H9 (cell line): Measurements from ENCODE around the gene TMTC1. TPM values are rescaled to one million over a fixed set of nuclear protein-coding genes. Genes with fewer than 3 reads are reported as not detected.

ENCODE experiments used
- DNase-seq: peaks from one replicate; pipeline ENCODE4 v3.0.0-alpha.2; 2017
- H2AFZ ChIP-seq: one replicate; pipeline ENCODE4 v1.6.1; 2013; ENCODE audit warnings: mild to moderate bottlenecking, low read length, control low read depth, moderate library complexity
- H2AK5ac ChIP-seq: 2 replicates; pipeline ENCODE4 v1.6.1; 2013; ENCODE audit warnings: low read length, control low read depth, mixed read lengths; ENCODE audit not compliant: insufficient read length
- H2BK120ac ChIP-seq: one replicate; pipeline ENCODE4 v1.6.1; 2013; ENCODE audit warnings: low read depth, mild to moderate bottlenecking, low read length, control low read depth, inconsistent platforms; ENCODE audit not compliant: poor library complexity, severe bottlenecking
- H2BK12ac ChIP-seq: 2 replicates; pipeline ENCODE4 v1.6.1; 2013; ENCODE audit warnings: low read length, control low read depth, mixed read lengths, low read depth; ENCODE audit not compliant: insufficient read length
- H2BK15ac ChIP-seq: 2 replicates; pipeline ENCODE4 v1.6.1; 2013; ENCODE audit warnings: low read depth, low read length, control low read depth
- H2BK20ac ChIP-seq: one replicate; pipeline ENCODE4 v1.6.1; 2013; ENCODE audit warnings: low read depth, mild to moderate bottlenecking, low read length, control low read depth, inconsistent platforms; ENCODE audit not compliant: poor library complexity, severe bottlenecking
- H2BK5ac ChIP-seq: 2 replicates; pipeline ENCODE4 v1.6.1; 2013; ENCODE audit warnings: low read length, control low read depth, mixed read lengths; ENCODE audit not compliant: insufficient read length
- H3K14ac ChIP-seq: 2 replicates; pipeline ENCODE4 v1.6.1; 2013; ENCODE audit warnings: low read length, control low read depth; ENCODE audit not compliant: insufficient read depth
- H3K18ac ChIP-seq: 2 replicates; pipeline ENCODE4 v1.6.1; 2013; ENCODE audit warnings: low read depth, mild to moderate bottlenecking, mixed read lengths, low read length, control low read depth; ENCODE audit not compliant: insufficient read length
- H3K23ac ChIP-seq: 2 replicates; pipeline ENCODE4 v1.6.1; 2013; ENCODE audit warnings: low read length, control low read depth, mixed read lengths, low read depth; ENCODE audit not compliant: insufficient read length
- H3K23me2 ChIP-seq: 2 replicates; pipeline ENCODE4 v1.6.1; 2013; ENCODE audit warnings: low read depth, mild to moderate bottlenecking, mixed read lengths, low read length, control low read depth; ENCODE audit not compliant: insufficient read length, poor library complexity, severe bottlenecking
- H3K27ac ChIP-seq: 2 replicates; pipeline ENCODE4 v1.5.1; 2013; ENCODE audit warnings: low read length, control low read depth, mixed read lengths, low read depth; ENCODE audit not compliant: insufficient read length
- H3K27me3 ChIP-seq: 2 replicates; pipeline ENCODE4 v1.6.1; 2013; ENCODE audit warnings: low read length, control low read depth, inconsistent platforms; ENCODE audit not compliant: insufficient read depth
- H3K4ac ChIP-seq: 2 replicates; pipeline ENCODE4 v1.6.1; 2013; ENCODE audit warnings: low read depth, mild to moderate bottlenecking, control low read depth, inconsistent platforms, low read length, moderate library complexity
- H3K4me1 ChIP-seq: 2 replicates; pipeline ENCODE4 v1.6.1; 2013; ENCODE audit warnings: low read length, control low read depth, inconsistent platforms; ENCODE audit not compliant: insufficient read depth
- H3K4me2 ChIP-seq: 2 replicates; pipeline ENCODE4 v1.6.1; 2013; ENCODE audit warnings: low read length, control low read depth, mixed read lengths; ENCODE audit not compliant: insufficient read length, insufficient read depth
- H3K56ac ChIP-seq: 2 replicates; pipeline ENCODE4 v1.6.1; 2013; ENCODE audit warnings: low read depth, mild to moderate bottlenecking, mixed read lengths, low read length, control low read depth; ENCODE audit not compliant: insufficient read length
- H3K79me1 ChIP-seq: 2 replicates; pipeline ENCODE4 v1.6.1; 2013; ENCODE audit warnings: low read depth, mild to moderate bottlenecking, moderate library complexity, low read length, control low read depth, inconsistent platforms; ENCODE audit not compliant: insufficient read depth, poor library complexity, severe bottlenecking
- H3K79me2 ChIP-seq: 2 replicates; pipeline ENCODE4 v1.6.1; 2013; ENCODE audit warnings: low read length, control low read depth, inconsistent platforms; ENCODE audit not compliant: insufficient read depth
- H3K9ac ChIP-seq: 2 replicates; pipeline ENCODE4 v1.6.1; 2013; ENCODE audit warnings: low read length, control low read depth, mixed read lengths; ENCODE audit not compliant: insufficient read length; ENCODE audit errors: extremely low read depth
- H3K9me3 ChIP-seq: one replicate; pipeline ENCODE4 v1.6.1; 2013; ENCODE audit warnings: low read depth, low read length, inconsistent platforms; ENCODE audit not compliant: control insufficient read depth
- H3T11ph ChIP-seq: one replicate; pipeline ENCODE4 v1.6.1; 2013; ENCODE audit warnings: mild to moderate bottlenecking, low read length, control low read depth, inconsistent platforms
- H4K20me1 ChIP-seq: one replicate; pipeline ENCODE4 v1.6.1; 2013; ENCODE audit not compliant: control insufficient read depth, insufficient read length, insufficient read depth
- H4K5ac ChIP-seq: 2 replicates; pipeline ENCODE4 v1.6.1; 2013; ENCODE audit warnings: low read depth, mild to moderate bottlenecking, mixed read lengths, low read length, control low read depth; ENCODE audit not compliant: insufficient read length
- H4K8ac ChIP-seq: replicated peaks from 2 replicates; pipeline ENCODE4 v1.6.1; 2013; ENCODE audit warnings: low read length, control low read depth, mixed read lengths, low read depth; ENCODE audit not compliant: insufficient read length
- H4K91ac ChIP-seq: 2 replicates; pipeline ENCODE4 v1.6.1; 2013; ENCODE audit warnings: low read depth, mild to moderate bottlenecking, moderate library complexity, mixed read lengths, low read length, control low read depth; ENCODE audit not compliant: insufficient read length
- H3K27ac Mint-ChIP-seq, 3 experiments: 2 replicates in 2 of 3; 3 replicates in 1 of 3; pipeline ENCODE4 v1.8.0; 2020 to 2021; ENCODE audit warnings: mixed read lengths in 3 of 3, mild to moderate bottlenecking in 1 of 3, moderate library complexity in 1 of 3
- H3K27me3 Mint-ChIP-seq: 2 replicates; pipeline ENCODE4 v1.8.0; 2021; ENCODE audit warnings: low read depth, mild to moderate bottlenecking, moderate library complexity, mixed read lengths
- H3K36me3 Mint-ChIP-seq, 3 experiments: 2 replicates in 2 of 3; 3 replicates in 1 of 3; pipeline ENCODE4 v1.8.0; 2020 to 2021; ENCODE audit warnings: low read depth in 3 of 3, mixed read lengths in 3 of 3; ENCODE audit not compliant: insufficient read depth in 1 of 3
- H3K4me1 Mint-ChIP-seq, 2 experiments: 2 replicates each; pipeline ENCODE4 v1.8.0; 2020; ENCODE audit warnings: mixed read lengths in 2 of 2
- H3K4me3 Mint-ChIP-seq, 2 experiments: 2 replicates in 1 of 2; 3 replicates in 1 of 2; pipeline ENCODE4 v1.8.0; 2020 to 2021; ENCODE audit warnings: mild to moderate bottlenecking in 2 of 2, mixed read lengths in 2 of 2, moderate library complexity in 1 of 2
- H3K9me3 Mint-ChIP-seq, 2 experiments: 2 replicates in 1 of 2; 3 replicates in 1 of 2; pipeline ENCODE4 v1.8.0; 2020; ENCODE audit warnings: mild to moderate bottlenecking in 2 of 2, mixed read lengths in 2 of 2, moderate library complexity in 1 of 2
- total RNA-seq: library from RNA; stranded (reverse); gene quantifications from 2 replicates; pipeline ENCODE4 v1.2.1, GENCODE V29; 2021
- TF ChIP-seq, protein P1 (sequence below): fragments of 200-600 bp; sonication (generic); conservative IDR thresholded peaks from 3 replicates; pipeline ENCODE4 v1.8.0; 2021; ENCODE audit warnings: antibody characterized with exemption, mild to moderate bottlenecking

The TMTC1 gene
- total RNA-seq, 1 experiment from 2014 or later, result 16.1 TPM

DNA sequence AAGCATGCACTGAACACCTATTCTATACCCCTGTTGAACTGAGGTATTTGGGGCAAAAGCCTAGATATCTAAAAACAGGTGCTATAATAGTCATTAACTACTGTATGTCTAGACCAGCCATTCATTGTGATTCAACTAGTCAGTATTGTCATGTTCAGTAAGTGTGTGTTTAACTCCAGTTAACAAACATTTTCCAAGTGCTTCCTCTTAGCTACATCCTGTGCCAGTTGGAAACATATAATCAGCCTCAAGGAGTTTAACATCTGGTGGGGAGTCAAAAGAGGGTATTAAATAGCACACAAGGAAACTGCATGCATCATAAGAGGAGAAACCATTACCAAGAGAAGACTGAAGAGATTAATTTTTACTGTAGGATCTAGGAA is 20.4 kb downstream of the TMTC1 start:
- TF ChIP-seq, protein P1, sequence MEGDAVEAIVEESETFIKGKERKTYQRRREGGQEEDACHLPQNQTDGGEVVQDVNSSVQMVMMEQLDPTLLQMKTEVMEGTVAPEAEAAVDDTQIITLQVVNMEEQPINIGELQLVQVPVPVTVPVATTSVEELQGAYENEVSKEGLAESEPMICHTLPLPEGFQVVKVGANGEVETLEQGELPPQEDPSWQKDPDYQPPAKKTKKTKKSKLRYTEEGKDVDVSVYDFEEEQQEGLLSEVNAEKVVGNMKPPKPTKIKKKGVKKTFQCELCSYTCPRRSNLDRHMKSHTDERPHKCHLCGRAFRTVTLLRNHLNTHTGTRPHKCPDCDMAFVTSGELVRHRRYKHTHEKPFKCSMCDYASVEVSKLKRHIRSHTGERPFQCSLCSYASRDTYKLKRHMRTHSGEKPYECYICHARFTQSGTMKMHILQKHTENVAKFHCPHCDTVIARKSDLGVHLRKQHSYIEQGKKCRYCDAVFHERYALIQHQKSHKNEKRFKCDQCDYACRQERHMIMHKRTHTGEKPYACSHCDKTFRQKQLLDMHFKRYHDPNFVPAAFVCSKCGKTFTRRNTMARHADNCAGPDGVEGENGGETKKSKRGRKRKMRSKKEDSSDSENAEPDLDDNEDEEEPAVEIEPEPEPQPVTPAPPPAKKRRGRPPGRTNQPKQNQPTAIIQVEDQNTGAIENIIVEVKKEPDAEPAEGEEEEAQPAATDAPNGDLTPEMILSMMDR, result no peak
- H3K23me2 ChIP-seq, result no peaks in the 10 kb centered on the region
- H3K56ac ChIP-seq, result no peak overlapping the region
- no peak overlapping the region for H4K91ac ChIP-seq
- H2AK5ac ChIP-seq, result no peak overlapping the region
- H3K27me3 ChIP-seq, result no peaks in the 10 kb centered on the region
- Mint-ChIP-seq H3K4me3 (no peak overlapping the region), H3K27ac (no peak overlapping the region), H3K36me3 (peaks cover 6 to 16% (median 11%) of the 10 kb centered on the region in 3 experiments; a peak in 6 of 7 replicates), H3K4me1 (peaks cover 0 to 1% of the 10 kb centered on the region in 2 experiments; a peak in 1 of 4 replicates), H3K27me3 (no peaks in the 10 kb centered on the region), H3K9me3 (peaks cover 0 to 5% of the 10 kb centered on the region in 2 experiments; a peak in 2 of 5 replicates)
- no peaks in the 10 kb centered on the region for H3K79me1 ChIP-seq
- no peak overlapping the region for H3K23ac ChIP-seq
- no peaks in the 10 kb centered on the region for H3K9me3 ChIP-seq
- no peak overlapping the region for H2BK20ac ChIP-seq
- no peak overlapping the region for H2BK5ac ChIP-seq
- no peak overlapping the region for H3K27ac ChIP-seq
- H3K79me2 ChIP-seq, result no peaks in the 10 kb centered on the region
- no peak overlapping the region for H3T11ph ChIP-seq
- no peak overlapping the region for H2BK120ac ChIP-seq
- H4K5ac ChIP-seq, result no peak overlapping the region
- H3K4me1 ChIP-seq, result peaks cover 3% of the 10 kb centered on the region; the same call in 1 of the 2 replicates
- H2AFZ ChIP-seq, result no peak overlapping the region
- H3K14ac ChIP-seq, result no peak overlapping the region
- H3K18ac ChIP-seq, result no peak overlapping the region
- H4K8ac ChIP-seq, result no peak overlapping the region
- no peak overlapping the region for H2BK15ac ChIP-seq
- no peak overlapping the region for H2BK12ac ChIP-seq
- no peaks in the 10 kb centered on the region for H4K20me1 ChIP-seq
- H3K4ac ChIP-seq, result no peak overlapping the region
- no peak for DNase-seq
- no peak overlapping the region for H3K4me2 ChIP-seq
- H3K9ac ChIP-seq, result no peak overlapping the region
